Suprapubic skin (tissue), 4 donors: ENCODE measurements around the gene PSMD14. TPM values are rescaled to one million over a fixed set of nuclear protein-coding genes. Genes with fewer than 3 reads are reported as not detected.

ENCODE experiments used
- DNase-seq, 2 donors: peaks; one replicate each; pipeline ENCODE4 v3.0.0-alpha.2; 2019; ENCODE audit warnings: low spot score in 2 of 2
- H3K27ac ChIP-seq: fragments of 200-600 bp; sonication (generic); one replicate; pipeline ENCODE4 v1.5.1; 2019
- H3K27me3 ChIP-seq: fragments of 200-600 bp; sonication (generic); one replicate; pipeline ENCODE4 v1.5.1; 2019
- H3K36me3 ChIP-seq: fragments of 200-600 bp; sonication (generic); one replicate; pipeline ENCODE4 v1.5.1; 2019
- H3K4me1 ChIP-seq: fragments of 200-600 bp; sonication (generic); one replicate; pipeline ENCODE4 v1.5.1; 2019
- H3K4me3 ChIP-seq: fragments of 200-600 bp; sonication (generic); one replicate; pipeline ENCODE4 v1.5.1; 2019; ENCODE audit warnings: mild to moderate bottlenecking
- H3K9me3 ChIP-seq: fragments of 200-600 bp; sonication (generic); one replicate; pipeline ENCODE4 v1.5.1; 2019
- EP300 ChIP-seq: sonication (generic); formaldehyde crosslinking; IDR thresholded peaks from one replicate; pipeline ENCODE4 v1.6.1; 2017; ENCODE audit warnings: antibody characterized with exemption
- POLR2A ChIP-seq, 2 donors: fragments of 450-650 bp; IDR thresholded peaks; one replicate each; pipeline ENCODE4 v1.6.1; 2017; ENCODE audit warnings: antibody characterized with exemption in 2 of 2, mild to moderate bottlenecking in 2 of 2, moderate library complexity in 2 of 2
- POLR2AphosphoS5 ChIP-seq, 3 donors: sonication (generic); formaldehyde crosslinking; IDR thresholded peaks; one replicate each; pipeline ENCODE4 v1.6.1; 2017; ENCODE audit warnings: antibody characterized with exemption in 3 of 3
- WGBS: methylation state at CpG from one replicate; pipeline ENCODE4 v1.1.5; 2018; 5-methylcytosine and 5-hydroxymethylcytosine counted together
- total RNA-seq, 4 donors: library from RNA; depleted of rRNA; stranded (reverse); fragments of >200 nt; gene quantifications; one replicate each; pipeline ENCODE4 v1.1.0, GENCODE V29; 2016
- TF ChIP-seq, protein P1 (sequence below), 2 donors: fragments of 200-600 bp in 1 of 2; fragments of 450-650 bp in 1 of 2; sonication (generic) in 1 of 2; IDR thresholded peaks; one replicate each; pipeline ENCODE4 v1.5.1; 2016 to 2019; ENCODE audit warnings: antibody characterized with exemption in 2 of 2, mild to moderate bottlenecking in 1 of 2, moderate library complexity in 1 of 2

Gene PSMD14
- total RNA-seq, 4 donors from 2014 or later: 21.1 to 51.0 (median 50.1) TPM

DNA sequence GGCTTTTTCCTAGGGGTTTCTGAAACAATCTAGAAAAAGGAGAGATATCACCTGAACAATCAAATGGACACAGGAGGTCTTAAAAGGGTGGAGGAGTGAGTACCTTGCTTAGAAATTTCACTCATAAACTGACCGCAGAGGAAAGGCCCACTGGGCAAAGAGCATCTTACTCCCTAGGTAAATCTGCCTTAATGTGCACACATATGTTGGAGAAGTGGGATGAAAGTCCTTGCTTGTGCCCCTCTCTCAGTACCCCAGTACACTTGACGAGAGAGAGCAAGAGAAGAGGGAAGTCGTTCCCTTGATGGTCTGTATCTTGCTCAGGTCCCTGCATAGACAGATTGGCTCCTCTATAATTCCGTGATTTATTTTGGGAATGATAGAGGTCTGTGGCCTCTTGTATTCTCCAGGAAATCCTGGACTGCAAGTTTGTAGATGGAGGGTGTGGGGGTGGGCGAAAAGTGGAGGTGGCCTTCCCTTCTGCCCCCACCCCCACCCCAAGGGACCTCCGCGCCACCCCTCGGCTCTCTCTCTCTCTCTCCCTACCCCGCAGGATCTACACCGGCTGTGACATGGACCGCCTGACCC lies 114.7 kb downstream of the PSMD14 start:
- H3K9me3 ChIP-seq: no peaks in the 10 kb centered on the region
- peaks cover 100% of the 10 kb centered on the region for H3K27me3 ChIP-seq
- no peaks in the 10 kb centered on the region for H3K36me3 ChIP-seq
- no peak for DNase-seq
- H3K4me3 ChIP-seq: peak overlapping the region; percentile 47
- H3K4me1 ChIP-seq: peaks cover 41% of the 10 kb centered on the region
- TF ChIP-seq POLR2AphosphoS5 (IDR thresholded peaks at IDR 0.05) (no peak), POLR2A (IDR thresholded peaks at IDR 0.05) (no peak), EP300 (no peak)
- TF ChIP-seq, protein P1, sequence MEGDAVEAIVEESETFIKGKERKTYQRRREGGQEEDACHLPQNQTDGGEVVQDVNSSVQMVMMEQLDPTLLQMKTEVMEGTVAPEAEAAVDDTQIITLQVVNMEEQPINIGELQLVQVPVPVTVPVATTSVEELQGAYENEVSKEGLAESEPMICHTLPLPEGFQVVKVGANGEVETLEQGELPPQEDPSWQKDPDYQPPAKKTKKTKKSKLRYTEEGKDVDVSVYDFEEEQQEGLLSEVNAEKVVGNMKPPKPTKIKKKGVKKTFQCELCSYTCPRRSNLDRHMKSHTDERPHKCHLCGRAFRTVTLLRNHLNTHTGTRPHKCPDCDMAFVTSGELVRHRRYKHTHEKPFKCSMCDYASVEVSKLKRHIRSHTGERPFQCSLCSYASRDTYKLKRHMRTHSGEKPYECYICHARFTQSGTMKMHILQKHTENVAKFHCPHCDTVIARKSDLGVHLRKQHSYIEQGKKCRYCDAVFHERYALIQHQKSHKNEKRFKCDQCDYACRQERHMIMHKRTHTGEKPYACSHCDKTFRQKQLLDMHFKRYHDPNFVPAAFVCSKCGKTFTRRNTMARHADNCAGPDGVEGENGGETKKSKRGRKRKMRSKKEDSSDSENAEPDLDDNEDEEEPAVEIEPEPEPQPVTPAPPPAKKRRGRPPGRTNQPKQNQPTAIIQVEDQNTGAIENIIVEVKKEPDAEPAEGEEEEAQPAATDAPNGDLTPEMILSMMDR (IDR thresholded peaks at IDR 0.05): no peak
- no peak overlapping the region for H3K27ac ChIP-seq
- 70% methylated on average over 4 of the region's 11 CpGs for WGBS

DNA sequence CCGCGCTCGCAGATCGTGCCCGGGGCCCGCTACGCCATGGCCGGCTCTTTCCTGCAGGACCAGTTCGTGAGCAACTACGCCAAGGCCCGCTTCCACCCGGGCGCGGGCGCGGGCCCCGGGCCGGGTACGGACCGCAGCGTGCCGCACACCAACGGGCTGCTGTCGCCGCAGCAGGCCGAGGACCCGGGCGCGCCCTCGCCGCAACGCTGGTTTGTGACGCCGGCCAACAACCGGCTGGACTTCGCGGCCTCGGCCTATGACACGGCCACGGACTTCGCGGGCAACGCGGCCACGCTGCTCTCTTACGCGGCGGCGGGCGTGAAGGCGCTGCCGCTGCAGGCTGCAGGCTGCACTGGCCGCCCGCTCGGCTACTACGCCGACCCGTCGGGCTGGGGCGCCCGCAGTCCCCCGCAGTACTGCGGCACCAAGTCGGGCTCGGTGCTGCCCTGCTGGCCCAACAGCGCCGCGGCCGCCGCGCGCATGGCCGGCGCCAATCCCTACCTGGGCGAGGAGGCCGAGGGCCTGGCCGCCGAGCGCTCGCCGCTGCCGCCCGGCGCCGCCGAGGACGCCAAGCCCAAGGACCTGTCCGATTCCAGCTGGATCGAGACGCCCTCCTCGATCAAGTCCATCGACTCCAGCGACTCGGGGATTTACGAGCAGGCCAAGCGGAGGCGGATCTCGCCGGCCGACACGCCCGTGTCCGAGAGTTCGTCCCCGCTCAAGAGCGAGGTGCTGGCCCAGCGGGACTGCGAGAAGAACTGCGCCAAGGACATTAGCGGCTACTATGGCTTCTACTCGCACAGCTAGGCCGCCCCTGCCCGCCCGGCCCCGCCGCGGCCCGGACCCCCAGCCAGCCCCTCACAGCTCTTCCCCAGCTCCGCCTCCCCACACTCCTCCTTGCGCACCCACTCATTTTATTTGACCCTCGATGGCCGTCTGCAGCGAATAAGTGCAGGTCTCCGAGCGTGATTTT lies 115.5 kb downstream of the PSMD14 start:
- no peak overlapping the region for H3K27ac ChIP-seq
- H3K4me1 ChIP-seq: peaks cover 34% of the 10 kb centered on the region
- H3K9me3 ChIP-seq: no peaks in the 10 kb centered on the region
- DNase-seq: no peak
- no peaks in the 10 kb centered on the region for H3K36me3 ChIP-seq
- WGBS: 11% methylated on average over 34 of the region's 125 CpGs
- H3K4me3 ChIP-seq: peak overlapping the region; percentile 47
- peaks cover 100% of the 10 kb centered on the region for H3K27me3 ChIP-seq
- TF ChIP-seq POLR2A (IDR thresholded peaks at IDR 0.05): no peak

DNA sequence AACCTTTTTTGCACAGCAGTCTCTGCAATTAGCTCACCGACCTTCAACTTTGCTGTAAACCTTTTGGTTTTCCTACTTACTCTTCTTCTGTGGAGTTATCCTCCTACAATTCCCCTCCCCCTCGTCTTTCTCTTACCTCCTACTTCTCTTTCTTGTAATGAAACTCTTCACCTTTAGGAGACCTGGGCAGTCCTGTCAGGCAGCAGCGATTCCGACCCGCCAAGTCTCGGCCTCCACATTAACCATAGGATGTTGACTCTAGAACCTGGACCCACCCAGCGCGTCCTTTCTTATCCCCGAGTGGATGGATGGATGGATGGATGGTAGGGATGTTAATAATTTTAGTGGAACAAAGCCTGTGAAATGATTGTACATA lies 116.2 kb downstream of the PSMD14 start:
- peaks cover 28% of the 10 kb centered on the region for H3K4me1 ChIP-seq
- no peak for DNase-seq
- peaks cover 100% of the 10 kb centered on the region for H3K27me3 ChIP-seq
- 28% methylated on average over 9 of the region's 9 CpGs for WGBS
- H3K36me3 ChIP-seq: no peaks in the 10 kb centered on the region
- H3K27ac ChIP-seq: no peak overlapping the region
- H3K9me3 ChIP-seq: no peaks in the 10 kb centered on the region
- TF ChIP-seq, protein P1 (IDR thresholded peaks at IDR 0.05): no peak
- TF ChIP-seq POLR2AphosphoS5 (IDR thresholded peaks at IDR 0.05) (no peak), POLR2A (IDR thresholded peaks at IDR 0.05) (no peak)
- peak overlapping the region; percentile 47 for H3K4me3 ChIP-seq

DNA sequence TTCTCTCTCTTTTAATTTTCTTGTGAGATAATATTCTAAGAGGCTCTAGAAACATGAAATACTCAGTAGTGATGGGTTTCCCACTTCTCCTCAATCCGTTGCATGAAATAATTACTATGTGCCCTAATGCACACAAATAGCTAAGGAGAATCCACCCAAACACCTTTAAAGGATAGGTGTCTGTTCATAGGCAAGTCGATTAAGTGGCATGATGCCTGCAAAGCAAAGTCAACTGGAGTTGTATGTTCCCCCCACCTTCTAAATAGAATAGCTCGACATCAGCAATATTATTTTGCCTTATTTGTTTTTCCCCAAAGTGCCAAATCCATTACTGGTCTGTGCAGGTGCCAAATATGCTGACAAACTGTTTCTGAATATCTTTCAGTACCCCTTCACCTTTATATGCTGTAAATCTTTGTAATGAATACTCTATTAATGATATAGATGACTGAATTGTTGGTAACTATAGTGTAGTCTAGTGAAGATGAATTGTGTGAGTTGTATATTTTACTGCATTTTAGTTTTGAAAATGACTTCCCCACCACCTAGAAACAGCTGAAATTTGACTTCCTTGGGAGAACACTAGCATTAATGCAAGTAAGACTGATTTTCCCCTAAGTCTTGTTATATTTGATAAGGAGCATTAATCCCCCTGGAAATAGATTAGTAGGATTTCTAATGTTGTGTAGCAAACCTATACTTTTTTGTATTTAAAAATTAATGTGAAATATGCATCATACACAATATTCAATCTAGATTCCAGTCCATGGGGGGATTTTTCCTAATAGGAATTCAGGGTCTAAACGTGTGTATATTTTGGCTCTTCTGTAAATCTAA lies 116.9 kb downstream of the PSMD14 start:
- 34% methylated on average over 4 of the region's 4 CpGs for WGBS
- H3K4me3 ChIP-seq: no peak overlapping the region
- H3K27ac ChIP-seq: no peak overlapping the region
- no peaks in the 10 kb centered on the region for H3K9me3 ChIP-seq
- H3K27me3 ChIP-seq: peaks cover 100% of the 10 kb centered on the region
- no peak for DNase-seq
- no peaks in the 10 kb centered on the region for H3K36me3 ChIP-seq
- TF ChIP-seq, protein P1 (IDR thresholded peaks at IDR 0.05): no peak
- TF ChIP-seq EP300 (no peak), POLR2AphosphoS5 (IDR thresholded peaks at IDR 0.05) (no peak), POLR2A (IDR thresholded peaks at IDR 0.05) (no peak)
- H3K4me1 ChIP-seq: peaks cover 28% of the 10 kb centered on the region

DNA sequence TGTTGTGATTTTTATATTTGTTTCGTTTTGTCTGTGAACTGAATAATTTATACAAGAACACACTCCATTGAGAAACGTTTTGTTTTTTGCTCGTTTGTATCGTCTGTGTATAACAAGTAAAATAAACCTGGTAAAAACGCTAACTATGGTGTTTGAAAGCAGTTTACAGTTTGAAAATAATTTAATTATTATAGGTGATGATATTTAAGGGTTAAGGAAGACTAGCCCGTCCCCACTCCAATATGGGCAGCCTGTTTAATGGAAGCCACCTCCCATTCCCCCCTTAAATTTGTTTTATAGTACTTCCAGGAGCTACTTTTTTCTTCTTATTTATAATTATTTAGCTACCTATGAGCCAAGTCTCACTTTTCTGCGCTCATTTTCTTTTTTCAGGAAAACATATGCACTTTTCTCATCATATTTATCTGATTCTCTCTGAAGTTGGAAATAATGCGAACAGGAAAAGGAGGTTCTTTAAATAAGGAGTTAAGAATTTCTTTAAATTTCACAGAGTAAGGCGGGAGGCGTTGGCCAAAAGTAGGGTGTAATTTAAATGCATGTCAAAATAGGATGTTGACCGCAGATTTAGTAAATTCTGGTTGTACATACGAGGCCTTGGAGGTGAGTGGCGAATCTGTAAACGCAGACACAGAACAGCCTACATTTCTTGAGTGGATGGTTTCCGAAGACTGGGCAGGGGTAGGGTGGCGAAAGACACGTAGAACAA lies 117.7 kb downstream of the PSMD14 start:
- Histone ChIP-seq H3K27me3 (peaks cover 98% of the 10 kb centered on the region), H3K9me3 (no peaks in the 10 kb centered on the region), H3K4me1 (peaks cover 28% of the 10 kb centered on the region), H3K27ac (no peak overlapping the region), H3K4me3 (no peak overlapping the region), H3K36me3 (no peaks in the 10 kb centered on the region)
- TF ChIP-seq POLR2AphosphoS5 (IDR thresholded peaks at IDR 0.05) (no peak), EP300 (no peak), POLR2A (IDR thresholded peaks at IDR 0.05) (no peak)
- TF ChIP-seq, protein P1 (IDR thresholded peaks at IDR 0.05): no peak
- 37% methylated on average over 17 of the region's 17 CpGs for WGBS
- no peak for DNase-seq
